ENCODE data around the gene SDF4. TPM values are rescaled to one million over a fixed set of nuclear protein-coding genes. Genes with fewer than 3 reads are reported as not detected.

Gene SDF4
- total RNA-seq, 1 experiment from 2014 or later, result 139 TPM

DNA sequence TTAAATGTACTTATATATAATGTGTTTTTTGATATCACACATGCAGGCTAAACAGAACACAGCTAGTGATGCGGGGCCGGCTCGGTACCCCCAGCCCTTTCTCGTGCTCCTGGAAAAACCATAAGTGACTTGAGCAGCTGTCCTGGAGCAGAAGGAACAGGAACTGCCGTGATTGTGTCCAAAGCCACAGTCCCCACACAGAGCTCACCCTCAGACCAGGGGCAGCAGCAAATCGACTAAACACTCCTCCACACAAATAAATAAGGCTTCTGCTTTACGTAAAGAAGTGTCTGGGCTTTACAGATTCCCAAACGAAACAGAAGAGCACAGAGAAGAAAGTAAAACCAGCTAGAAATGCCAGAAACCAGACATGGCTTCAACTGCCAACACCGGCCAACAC lies 32.2 kb upstream of the SDF4 start:
- ChIA-PET CTCF (no interaction called here), POLR2A (ENCODE audit: unreplicated experiment) (interaction anchor here (0.6 kb wide), 1 partner anchor 9 kb away, joined by 3 read pairs; the partner anchor contains the start of gene UBE2J2)
- Histone ChIP-seq H3K9me3 (ENCODE audit: insufficient read depth, low read depth) (no peaks in the 10 kb centered on the region), H3K4me3 (no peak overlapping the region), H2AFZ (no peak overlapping the region), H3K4me2 (no peak overlapping the region), H3K79me2 (ENCODE audit: low read depth) (peaks cover 33% of the 10 kb centered on the region), H3K36me3 (ENCODE audit: low read depth) (peaks cover 12% of the 10 kb centered on the region; the same call in 1 of the 2 replicates), H3K27ac (no peak overlapping the region), H4K20me1 (ENCODE audit: insufficient read depth) (peaks cover 45% of the 10 kb centered on the region), H3F3A (ENCODE audit: insufficient read depth, low read depth) (peaks cover 22% of the 10 kb centered on the region; the same call in 1 of the 2 replicates), H3K4me1 (replicated peaks; ENCODE audit: insufficient read depth) (no peaks in the 10 kb centered on the region), H3K9me2 (ENCODE audit: insufficient read depth) (no peaks in the 10 kb centered on the region), H3K27me3 (ENCODE audit: insufficient read depth, low read depth) (no peaks in the 10 kb centered on the region)
- TF ChIP-seq, protein P1, sequence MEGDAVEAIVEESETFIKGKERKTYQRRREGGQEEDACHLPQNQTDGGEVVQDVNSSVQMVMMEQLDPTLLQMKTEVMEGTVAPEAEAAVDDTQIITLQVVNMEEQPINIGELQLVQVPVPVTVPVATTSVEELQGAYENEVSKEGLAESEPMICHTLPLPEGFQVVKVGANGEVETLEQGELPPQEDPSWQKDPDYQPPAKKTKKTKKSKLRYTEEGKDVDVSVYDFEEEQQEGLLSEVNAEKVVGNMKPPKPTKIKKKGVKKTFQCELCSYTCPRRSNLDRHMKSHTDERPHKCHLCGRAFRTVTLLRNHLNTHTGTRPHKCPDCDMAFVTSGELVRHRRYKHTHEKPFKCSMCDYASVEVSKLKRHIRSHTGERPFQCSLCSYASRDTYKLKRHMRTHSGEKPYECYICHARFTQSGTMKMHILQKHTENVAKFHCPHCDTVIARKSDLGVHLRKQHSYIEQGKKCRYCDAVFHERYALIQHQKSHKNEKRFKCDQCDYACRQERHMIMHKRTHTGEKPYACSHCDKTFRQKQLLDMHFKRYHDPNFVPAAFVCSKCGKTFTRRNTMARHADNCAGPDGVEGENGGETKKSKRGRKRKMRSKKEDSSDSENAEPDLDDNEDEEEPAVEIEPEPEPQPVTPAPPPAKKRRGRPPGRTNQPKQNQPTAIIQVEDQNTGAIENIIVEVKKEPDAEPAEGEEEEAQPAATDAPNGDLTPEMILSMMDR (conservative IDR thresholded peaks at IDR 0.05), result no peak
- TF ChIP-seq EZH2 (IDR thresholded peaks at IDR 0.05; ENCODE audit: low read depth), result no peak
- no peak for DNase-seq
- intact Hi-C loops (cut with micrococcal nuclease; ENCODE audit: unreplicated experiment), result no loop called here
- no TSS peak for BruUV-seq (replicated peaks)

DNA sequence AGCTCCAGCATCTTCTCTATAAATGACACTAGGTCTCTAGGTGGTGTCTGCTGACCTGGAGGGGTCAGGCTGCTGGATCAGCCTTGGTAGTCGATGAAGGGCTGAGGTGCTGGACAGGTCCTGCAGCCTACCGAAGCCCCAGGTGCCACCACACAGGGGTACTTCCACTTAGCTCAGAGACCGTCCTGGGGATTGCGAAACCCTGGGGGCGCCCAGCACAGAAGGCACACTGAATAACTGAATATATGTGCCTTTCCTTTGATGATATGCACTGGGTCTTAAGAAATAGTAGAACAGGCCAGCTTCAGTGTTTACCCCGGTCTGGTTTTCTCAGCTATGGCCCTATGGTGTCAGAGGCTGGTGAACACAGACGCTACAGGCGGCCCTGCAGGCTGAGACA lies 31.0 kb upstream of the SDF4 start:
- H3F3A ChIP-seq (ENCODE audit: insufficient read depth, low read depth), result peaks cover 22% of the 10 kb centered on the region; the same call in 1 of the 2 replicates
- no peaks in the 10 kb centered on the region for H3K4me1 ChIP-seq (replicated peaks; ENCODE audit: insufficient read depth)
- no TSS peak for BruUV-seq (replicated peaks)
- H3K27ac ChIP-seq, result no peak overlapping the region
- CTCF ChIA-PET, result no interaction called here
- intact Hi-C loops (cut with micrococcal nuclease; ENCODE audit: unreplicated experiment), result no loop called here
- no peak for TF ChIP-seq EZH2 (IDR thresholded peaks at IDR 0.05; ENCODE audit: low read depth)
- TF ChIP-seq, protein P1 (conservative IDR thresholded peaks at IDR 0.05), result no peak
- peaks cover 12% of the 10 kb centered on the region; the same call in 1 of the 2 replicates for H3K36me3 ChIP-seq (ENCODE audit: low read depth)
- H2AFZ ChIP-seq, result no peak overlapping the region
- no peak overlapping the region for H3K4me2 ChIP-seq
- H4K20me1 ChIP-seq (ENCODE audit: insufficient read depth), result peaks cover 39% of the 10 kb centered on the region
- H3K79me2 ChIP-seq (ENCODE audit: low read depth), result peaks cover 22% of the 10 kb centered on the region
- no peaks in the 10 kb centered on the region for H3K9me3 ChIP-seq (ENCODE audit: insufficient read depth, low read depth)
- POLR2A ChIA-PET (ENCODE audit: unreplicated experiment), result no interaction called here
- H3K9me2 ChIP-seq (ENCODE audit: insufficient read depth), result no peaks in the 10 kb centered on the region
- no peaks in the 10 kb centered on the region for H3K27me3 ChIP-seq (ENCODE audit: insufficient read depth, low read depth)
- no peak overlapping the region for H3K4me3 ChIP-seq
- no peak for DNase-seq

DNA sequence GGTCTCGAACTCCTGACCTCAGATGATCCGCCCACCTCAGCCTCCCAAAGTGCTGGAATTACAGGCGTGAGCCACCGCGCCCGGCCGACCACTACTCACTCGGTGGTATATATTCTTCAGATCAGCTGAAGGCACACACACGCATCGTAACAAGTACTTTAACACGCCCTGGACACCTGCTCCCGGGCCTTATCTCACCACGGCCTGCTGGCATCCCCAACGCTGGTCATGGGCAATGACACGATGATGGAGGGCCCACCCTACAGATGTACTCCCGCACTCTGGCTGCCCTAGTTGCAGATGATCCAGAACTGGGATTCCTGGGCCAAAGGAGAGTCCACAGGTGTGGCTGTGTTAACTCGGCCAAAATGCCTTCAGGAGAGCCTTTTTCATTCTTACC lies 30.3 kb upstream of the SDF4 start:
- Histone ChIP-seq H3K4me3 (no peak overlapping the region), H3K9me3 (ENCODE audit: insufficient read depth, low read depth) (no peaks in the 10 kb centered on the region), H3K4me2 (no peak overlapping the region), H3K4me1 (replicated peaks; ENCODE audit: insufficient read depth) (no peaks in the 10 kb centered on the region), H2AFZ (no peak overlapping the region), H3K9me2 (ENCODE audit: insufficient read depth) (no peaks in the 10 kb centered on the region), H4K20me1 (ENCODE audit: insufficient read depth) (peaks cover 36% of the 10 kb centered on the region), H3K27ac (no peak overlapping the region), H3K79me2 (ENCODE audit: low read depth) (peaks cover 17% of the 10 kb centered on the region), H3K27me3 (ENCODE audit: insufficient read depth, low read depth) (no peaks in the 10 kb centered on the region), H3K36me3 (ENCODE audit: low read depth) (peaks cover 12% of the 10 kb centered on the region; the same call in 1 of the 2 replicates), H3F3A (ENCODE audit: insufficient read depth, low read depth) (peaks cover 16% of the 10 kb centered on the region; the same call in 1 of the 2 replicates)
- no TSS peak for BruUV-seq (replicated peaks)
- TF ChIP-seq, protein P1 (conservative IDR thresholded peaks at IDR 0.05), result no peak
- no peak for TF ChIP-seq EZH2 (IDR thresholded peaks at IDR 0.05; ENCODE audit: low read depth)
- ChIA-PET POLR2A (ENCODE audit: unreplicated experiment) (no interaction called here), CTCF (no interaction called here)
- no peak for DNase-seq
- intact Hi-C loops (cut with micrococcal nuclease; ENCODE audit: unreplicated experiment), result no loop called here
